NB4 (cell line): Measurements from ENCODE around the gene PSMD13.
"Not testable (repeated sequence)": the region's sequence is repeated elsewhere in the genome, so short reads cannot be mapped to it uniquely, and the experiment has no call there.

ENCODE experiments used
- DNase-seq: peaks from one replicate; pipeline ENCODE4 v3.0.0; 2010; ENCODE audit warnings: low read depth
- H3K4me3 ChIP-seq: one replicate; pipeline ENCODE4 v1.5.1; 2011; ENCODE audit warnings: mild to moderate bottlenecking, low read depth, low read length, moderate library complexity
- CTCF ChIP-seq: IDR thresholded peaks from one replicate; pipeline ENCODE4 v1.5.1; 2012; ENCODE audit warnings: low read depth, low read length
- MYC ChIP-seq: IDR thresholded peaks from 2 replicates; pipeline ENCODE4 v1.6.1; 2011; ENCODE audit warnings: low read depth, low read length
- POLR2A ChIP-seq: IDR thresholded peaks from 2 replicates; pipeline ENCODE4 v1.6.1; 2011; ENCODE audit warnings: mild to moderate bottlenecking; ENCODE audit not compliant: insufficient read length; ENCODE audit errors: extremely low read depth
- TF ChIP-seq, protein P1 (sequence below): IDR thresholded peaks from 2 replicates; pipeline ENCODE4 v1.6.1; 2011; ENCODE audit warnings: low read depth, low read length

Gene PSMD13

DNA sequence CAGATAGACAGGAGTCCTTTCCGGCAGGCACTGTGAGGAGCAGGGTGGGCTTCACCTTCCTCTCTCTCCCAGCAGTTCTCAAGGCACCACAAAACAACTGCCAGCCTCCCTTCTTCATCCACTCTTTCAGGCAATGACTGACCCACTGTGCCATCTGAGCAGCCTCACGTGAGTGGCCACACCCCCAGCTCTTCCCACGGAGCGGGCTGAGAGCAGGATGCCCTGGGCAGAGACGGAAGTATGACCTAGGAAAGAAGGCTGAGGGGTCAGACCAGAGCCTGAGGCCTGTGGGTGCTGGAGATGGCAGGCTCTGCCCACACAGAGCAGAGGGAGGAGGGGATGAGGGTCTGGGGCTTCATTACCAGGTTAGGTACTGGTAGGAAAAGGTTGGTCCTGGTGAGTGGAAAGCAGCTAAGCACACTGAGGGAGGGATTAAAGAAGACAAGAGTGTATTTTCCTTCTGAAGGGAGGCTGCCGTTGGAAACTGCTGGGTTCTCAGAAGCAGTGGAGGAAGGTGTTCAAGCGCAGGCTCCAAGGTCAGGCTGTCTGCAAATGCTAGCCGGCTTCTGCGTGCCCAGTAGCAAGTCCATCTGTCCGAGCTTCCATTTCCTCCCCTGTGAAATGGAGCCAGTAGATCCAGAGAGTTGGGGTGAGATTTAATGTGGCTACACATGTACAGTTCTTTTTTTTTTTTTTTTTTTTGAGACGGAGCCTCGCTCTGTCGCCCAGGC is 46.0 kb downstream of the PSMD13 start:
- no peak for DNase-seq
- TF ChIP-seq POLR2A = no peak
- no peak for TF ChIP-seq MYC
- TF ChIP-seq, protein P1, sequence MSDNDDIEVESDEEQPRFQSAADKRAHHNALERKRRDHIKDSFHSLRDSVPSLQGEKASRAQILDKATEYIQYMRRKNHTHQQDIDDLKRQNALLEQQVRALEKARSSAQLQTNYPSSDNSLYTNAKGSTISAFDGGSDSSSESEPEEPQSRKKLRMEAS = no peak
- no peak for TF ChIP-seq CTCF

DNA sequence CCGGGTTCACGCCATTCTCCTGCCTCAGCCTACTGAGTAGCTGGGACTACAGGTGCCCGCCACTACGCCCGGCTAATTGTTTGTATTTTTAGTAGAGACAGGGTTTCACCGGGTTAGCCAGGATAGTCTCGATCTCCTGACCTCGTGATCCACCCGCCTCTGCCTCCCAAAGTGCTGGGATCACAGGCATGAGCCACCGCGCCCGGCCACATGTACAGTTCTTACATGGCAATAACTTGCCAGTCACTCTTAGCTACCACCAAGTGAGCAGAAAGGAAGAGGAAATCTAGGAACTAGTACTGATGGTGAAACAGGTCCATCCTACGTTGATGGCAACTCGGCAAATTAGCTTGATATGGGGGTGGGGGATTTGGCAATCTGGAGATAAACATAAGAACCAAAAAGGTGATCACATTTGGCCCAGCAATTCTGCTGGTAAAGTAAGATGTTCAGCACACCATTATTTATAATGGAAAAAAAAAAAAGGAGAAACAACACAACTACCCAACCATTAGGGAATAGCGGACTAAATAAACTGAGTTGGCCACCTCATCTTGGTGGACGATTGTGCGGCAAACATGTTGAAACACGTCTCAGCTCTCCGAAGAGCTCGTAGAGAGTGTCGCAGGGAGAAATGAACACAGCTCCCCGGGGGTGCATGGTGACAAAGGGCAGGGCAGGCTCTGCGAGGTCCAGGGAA is 46.8 kb downstream of the PSMD13 start:
- TF ChIP-seq POLR2A (no peak), CTCF (no peak), MYC (no peak)
- TF ChIP-seq, protein P1 = no peak
- no peak overlapping the region for H3K4me3 ChIP-seq
- no peak for DNase-seq

More for the DNA sequence above, 46.0 kb downstream of the PSMD13 start:
- H3K4me3 ChIP-seq = no peak overlapping the region

DNA sequence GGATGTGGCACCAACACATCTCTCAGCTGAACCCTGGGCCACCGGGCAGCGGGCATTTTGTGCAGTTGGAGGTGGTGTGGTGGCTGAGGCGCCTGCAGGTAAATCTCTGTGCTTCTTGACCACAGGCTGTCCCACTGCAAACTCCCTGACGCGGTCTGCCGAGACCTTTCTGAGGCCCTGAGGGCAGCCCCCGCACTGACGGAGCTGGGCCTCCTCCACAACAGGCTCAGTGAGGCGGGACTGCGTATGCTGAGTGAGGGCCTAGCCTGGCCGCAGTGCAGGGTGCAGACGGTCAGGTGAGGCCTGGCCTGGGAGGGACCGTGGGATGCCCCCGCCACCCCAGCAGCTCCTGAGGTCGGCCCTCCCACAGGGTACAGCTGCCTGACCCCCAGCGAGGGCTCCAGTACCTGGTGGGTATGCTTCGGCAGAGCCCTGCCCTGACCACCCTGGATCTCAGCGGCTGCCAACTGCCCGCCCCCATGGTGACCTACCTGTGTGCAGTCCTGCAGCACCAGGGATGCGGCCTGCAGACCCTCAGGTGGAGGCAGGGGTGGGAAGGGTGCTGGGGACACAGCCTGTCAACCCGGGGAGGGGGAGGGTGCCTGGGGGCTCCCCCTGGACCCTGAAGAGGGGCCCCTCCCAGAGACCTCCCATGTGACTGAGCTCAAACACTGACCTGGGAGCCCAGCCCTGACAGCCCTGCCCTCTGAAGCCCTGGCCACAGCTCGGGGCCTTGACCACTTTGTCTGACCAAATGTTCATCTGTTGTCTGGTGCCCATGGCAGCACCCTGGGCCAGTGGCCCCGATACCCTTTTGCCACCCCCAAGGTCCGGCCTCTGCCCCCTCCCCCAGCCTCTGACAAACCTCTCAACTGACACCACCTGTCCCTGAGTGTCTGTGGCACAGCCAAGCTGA is 47.6 kb downstream of the PSMD13 start:
- H3K4me3 ChIP-seq = no peak overlapping the region
- DNase-seq = no peak
- TF ChIP-seq POLR2A (no peak), CTCF (no peak), MYC (no peak)
- TF ChIP-seq, protein P1 = no peak

DNA sequence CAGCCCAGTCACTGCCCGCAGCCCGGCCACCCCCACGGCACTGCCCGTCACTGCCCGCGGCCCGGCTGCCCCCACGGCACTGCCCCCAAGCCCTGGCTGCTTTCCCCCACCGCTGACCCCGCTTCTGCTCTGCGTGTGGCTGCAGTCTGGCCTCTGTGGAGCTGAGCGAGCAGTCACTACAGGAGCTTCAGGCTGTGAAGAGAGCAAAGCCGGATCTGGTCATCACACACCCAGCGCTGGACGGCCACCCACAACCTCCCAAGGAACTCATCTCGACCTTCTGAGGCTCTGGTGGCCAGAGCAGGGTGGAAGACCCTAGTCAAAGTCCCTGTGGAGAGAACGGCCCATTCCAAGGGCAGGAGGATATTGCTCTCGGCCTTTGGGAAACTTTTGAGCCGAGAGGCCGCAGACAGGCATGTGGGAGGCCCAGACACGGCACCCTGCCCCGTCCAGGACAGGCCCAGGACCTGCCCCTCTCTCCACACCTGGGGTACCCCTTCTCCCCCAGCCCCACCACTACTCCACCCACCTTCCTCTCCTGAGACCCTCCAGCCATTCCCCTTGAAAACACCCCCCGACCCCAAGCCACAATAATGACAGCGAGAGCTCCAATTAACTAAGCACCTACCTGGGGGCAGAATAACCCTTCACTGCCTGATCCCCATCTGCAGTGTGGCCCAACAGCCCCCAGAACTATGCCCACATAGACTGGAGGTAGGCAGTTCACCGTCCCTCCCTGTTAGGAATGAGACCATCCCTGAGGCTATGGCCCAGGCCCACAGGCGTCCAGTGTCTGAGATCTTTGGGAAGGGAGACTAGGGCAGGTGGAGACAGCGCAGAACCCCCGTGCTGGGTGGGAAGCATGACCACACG is 48.5 kb downstream of the PSMD13 start:
- H3K4me3 ChIP-seq = no peak overlapping the region
- TF ChIP-seq POLR2A (no peak), CTCF (no peak), MYC (no peak)
- TF ChIP-seq, protein P1 = no peak
- no peak for DNase-seq

GRCh38 chr11:285894-286220 is 49.1 kb downstream of the PSMD13 start:
- TF ChIP-seq POLR2A (no peak), MYC (no peak), CTCF (no peak)
- TF ChIP-seq, protein P1 = no peak
- no peak overlapping the region for H3K4me3 ChIP-seq

GRCh38 chr11:286977-287820 is 50.4 kb downstream of the PSMD13 start:
- H3K4me3 ChIP-seq, DNase-seq: not testable (repeated sequence)

More at GRCh38 chr11:285894-286220, 49.1 kb downstream of the PSMD13 start:
- no peak for DNase-seq
